NCI-H460 (cell line): ENCODE measurements around the gene PNMA6E. TPM values are rescaled to one million over a fixed set of nuclear protein-coding genes. Genes with fewer than 3 reads are reported as not detected.

Source experiments
- DNase-seq: peaks from one replicate; pipeline ENCODE4 v3.0.0-alpha.2; 2016; ENCODE audit warnings: low read depth; ENCODE audit errors: extremely low read depth
- total RNA-seq: library from RNA; depleted of rRNA; stranded (reverse); fragments of >200 nt; shearing (Covaris generic); gene quantifications from 2 replicates; pipeline ENCODE4 v1.2.3, GENCODE V29; 2014

PNMA6E gene
- total RNA-seq, 1 experiment from 2014 or later, result not detected

DNA sequence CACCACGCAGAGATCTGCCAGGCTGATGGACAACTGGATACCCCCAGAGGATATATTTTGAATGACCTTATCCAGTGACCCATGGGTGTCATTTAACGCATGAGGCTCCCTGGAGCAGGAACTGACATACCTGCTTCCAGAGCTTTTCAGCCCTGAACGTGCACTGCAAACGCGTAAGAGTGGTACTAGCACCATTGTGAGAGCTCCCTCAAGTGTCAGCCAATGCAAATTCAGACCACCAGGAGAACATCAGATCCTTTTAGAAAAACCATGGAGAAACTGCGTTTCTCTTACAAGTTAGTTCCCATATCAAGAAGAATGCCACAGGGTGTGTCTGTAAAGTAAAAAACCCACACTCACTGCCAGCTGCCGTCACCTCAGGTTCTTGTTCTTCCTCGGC is 37.4 kb upstream of the PNMA6E start:
- DNase-seq, result no peak

DNA sequence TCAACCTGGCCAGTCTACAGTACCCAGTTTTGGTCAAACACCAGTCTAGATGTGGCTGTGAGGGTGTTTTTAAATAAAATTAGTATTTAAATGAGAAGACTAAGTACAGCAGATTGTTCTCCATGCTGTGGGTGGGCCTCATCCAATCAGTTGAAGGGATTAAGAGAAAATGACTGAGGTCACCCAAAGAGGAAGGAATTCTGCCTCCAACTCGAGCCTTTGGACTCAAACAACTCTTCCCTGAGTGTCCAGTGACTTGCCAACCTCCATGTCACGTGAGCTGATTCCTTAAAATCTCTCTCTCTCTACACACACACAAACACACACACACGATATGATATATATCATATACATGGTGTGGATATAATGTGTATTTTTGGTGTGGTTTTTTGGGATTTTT is 34.7 kb upstream of the PNMA6E start:
- DNase-seq, result no peak

DNA sequence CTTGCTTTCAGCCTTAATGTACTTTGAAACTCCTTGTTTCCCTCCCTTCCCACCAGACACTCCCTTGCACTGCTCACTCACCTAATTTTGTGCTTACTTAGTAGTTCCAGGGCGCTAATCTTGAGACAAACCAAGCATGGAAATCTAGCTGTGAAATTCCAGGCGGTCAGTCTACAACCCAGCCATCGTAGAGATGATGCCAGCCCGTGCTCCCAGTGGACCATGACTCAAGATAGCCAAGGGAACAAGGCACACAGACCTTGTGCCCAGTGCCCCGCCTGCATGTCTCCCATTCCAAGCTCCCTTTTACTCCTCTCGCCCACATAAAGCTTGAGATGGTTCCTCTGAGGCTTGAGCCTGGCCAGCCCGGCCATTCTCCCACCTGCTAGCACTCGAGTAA is 33.7 kb upstream of the PNMA6E start:
- DNase-seq, result no peak

DNA sequence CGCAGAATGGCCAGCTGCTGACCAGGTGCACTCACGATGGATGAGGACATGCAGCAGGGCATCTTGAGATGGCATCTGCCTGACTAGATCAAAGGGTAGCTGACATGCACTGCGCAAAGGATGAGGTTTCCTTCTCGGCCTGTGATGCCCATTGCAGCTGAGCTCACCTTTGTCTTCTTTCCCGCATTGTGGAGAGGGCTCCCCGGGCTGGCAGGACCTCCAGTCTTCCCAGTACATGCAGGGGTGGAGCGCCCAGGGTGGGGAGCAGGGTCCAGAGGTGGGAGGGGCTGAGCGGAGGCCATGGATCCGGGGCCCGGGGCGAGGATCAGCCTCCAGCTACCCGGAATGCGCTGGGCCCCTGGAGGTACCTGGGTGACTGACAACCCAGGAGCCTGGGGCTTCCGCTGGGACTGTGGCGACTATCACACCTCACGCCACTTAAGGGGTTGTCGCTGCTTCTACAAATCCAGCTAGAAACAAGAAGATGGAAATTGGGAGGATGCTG is 32.7 kb upstream of the PNMA6E start:
- DNase-seq, result no peak

DNA sequence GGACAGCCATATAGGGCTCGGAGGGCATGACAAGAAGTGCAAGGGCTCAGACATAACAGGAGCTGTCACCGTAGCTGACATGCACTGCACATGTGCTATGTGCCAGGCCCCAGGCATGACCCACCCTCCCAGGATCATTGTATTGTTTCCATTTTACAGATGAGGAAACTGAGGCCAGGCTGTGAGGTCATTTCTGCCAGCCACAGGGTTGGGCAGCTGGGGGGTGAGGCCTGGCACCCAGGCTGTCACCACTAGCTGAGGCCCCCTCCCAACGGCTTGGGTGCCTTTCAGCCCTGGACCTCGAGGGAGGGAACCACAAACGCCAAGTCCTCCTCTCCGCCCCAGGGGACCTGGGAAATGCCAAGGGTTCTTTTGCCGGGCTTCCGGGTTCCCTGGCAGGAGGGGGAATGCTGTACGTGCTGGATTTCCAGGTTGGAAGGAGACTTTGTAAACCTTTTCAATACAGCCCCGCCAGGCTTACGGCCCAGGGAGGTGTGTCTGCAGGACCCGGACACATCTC is 32.1 kb upstream of the PNMA6E start:
- no peak for DNase-seq

DNA sequence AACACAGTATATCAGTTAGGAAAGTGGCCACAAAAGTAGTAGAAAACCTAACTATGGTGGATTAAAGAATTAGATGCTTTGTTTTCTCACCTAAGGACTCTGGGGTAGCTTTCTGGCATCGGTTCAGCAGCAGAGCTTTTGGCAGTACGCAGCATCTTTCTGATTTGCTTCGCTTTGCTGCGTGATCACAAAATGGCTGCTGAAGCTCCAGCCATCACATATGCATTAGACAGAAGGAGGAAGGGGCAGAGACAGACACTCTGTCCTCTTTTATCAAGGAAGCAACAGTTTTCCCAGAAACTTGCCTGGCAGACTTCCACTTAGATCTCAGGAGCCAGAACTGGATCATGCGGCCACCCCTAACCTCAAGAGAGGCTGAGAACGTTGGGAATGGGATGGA is 29.6 kb upstream of the PNMA6E start:
- no peak for DNase-seq

DNA sequence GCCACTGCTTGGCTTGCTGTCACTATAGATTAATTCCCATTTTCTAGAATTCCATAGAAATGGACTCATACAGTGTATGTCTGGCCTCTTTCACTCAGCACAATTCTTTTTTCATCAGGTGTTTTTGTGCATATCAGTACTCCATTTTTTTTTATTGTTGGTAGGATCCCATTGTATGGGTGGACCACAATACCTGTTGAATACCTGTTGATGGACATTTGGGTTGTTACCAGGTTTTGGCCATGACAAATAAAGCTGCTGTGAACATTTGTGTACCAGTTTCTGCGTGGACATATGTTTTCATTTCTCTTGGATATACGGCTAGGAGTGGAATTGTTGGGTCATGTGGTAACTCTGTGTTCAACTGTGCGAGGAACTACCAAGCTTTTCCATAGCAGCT is 25.1 kb upstream of the PNMA6E start:
- DNase-seq, result no peak

DNA sequence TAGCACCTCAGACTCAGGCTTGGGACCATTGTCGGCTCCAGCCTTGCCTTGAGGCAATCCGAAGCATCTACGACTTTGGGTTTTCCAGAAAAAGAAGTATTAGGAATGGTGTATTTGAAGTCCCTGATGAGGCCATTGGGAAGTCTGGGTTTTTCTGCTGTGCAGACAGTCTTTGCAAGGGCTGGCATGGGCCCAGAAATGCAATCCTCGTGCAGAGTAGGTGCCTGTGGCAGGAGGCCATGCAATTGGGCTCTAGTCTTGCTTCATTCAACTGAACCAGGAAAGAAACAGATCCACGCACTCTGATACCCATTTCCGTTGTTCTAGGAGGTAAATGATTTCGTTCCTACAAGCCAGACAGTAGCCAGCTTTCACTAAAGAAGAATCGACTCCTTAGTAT is 22.5 kb upstream of the PNMA6E start:
- DNase-seq, result no peak

DNA sequence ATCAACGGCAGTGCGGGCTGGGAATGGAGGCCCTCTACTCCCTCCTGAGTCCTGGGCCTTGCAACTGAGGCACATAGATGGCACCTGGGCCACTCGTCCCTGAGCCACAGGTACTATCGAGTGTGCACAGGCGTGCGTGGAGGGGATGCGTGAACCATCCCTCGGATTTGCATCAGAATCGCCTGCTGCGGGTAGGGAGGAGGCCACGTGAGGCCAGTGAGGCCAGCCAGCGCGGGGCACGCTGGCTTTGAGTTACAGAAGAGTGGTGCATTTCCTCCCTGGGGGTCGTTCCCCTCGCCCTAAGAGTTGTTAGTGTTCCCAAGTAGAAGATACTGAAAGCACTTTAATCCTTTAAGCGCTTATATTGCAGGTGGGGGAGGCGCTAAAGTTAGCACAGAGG is 20.7 kb upstream of the PNMA6E start:
- DNase-seq, result no peak

DNA sequence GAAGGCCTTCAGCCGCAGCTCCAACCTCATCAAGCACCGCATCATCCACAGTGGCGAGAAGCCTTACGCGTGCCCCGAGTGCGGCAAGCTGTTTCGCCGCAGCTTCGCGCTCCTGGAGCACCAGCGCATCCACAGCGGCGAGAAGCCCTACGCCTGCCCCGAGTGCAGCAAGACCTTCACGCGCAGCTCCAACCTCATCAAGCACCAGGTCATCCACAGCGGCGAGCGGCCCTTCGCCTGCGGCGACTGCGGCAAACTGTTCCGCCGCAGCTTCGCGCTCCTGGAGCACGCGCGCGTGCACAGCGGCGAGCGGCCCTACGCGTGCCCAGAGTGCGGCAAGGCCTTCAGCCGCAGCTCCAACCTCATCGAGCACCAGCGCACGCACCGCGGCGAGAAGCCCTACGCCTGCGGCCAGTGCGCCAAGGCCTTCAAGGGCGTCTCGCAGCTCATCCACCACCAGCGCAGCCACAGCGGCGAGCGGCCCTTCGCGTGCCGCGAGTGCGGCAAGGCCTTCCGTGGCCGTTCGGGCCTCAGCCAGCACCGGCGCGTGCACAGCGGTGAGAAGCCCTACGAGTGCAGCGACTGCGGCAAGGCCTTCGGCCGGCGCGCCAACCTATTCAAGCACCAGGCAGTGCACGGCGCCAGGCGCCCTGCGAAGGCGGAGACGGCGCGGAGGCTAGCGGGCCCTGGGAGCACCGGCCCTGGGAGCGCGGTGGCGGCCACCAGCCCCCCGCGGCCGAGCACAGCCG is 19.9 kb upstream of the PNMA6E start:
- no peak for DNase-seq

DNA sequence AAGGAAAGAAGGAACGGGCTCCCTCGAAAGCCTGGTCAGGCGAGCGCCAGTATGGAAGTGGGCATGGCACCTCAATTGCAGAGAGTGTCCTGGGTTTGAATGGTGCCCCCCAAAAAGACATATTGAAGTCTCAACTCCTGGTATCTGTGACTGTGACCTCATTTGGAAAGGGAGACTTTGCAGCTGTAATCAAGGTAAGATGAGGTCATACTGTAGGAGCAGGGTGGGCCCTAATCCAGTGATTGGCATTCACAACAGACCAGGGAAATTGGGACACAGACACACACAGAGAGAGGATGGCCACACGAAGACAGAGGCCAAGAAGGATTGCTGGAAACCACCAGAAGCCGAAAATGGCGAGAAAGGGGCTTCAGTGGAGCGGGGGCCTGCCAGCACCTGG is 16.5 kb upstream of the PNMA6E start:
- DNase-seq, result no peak

DNA sequence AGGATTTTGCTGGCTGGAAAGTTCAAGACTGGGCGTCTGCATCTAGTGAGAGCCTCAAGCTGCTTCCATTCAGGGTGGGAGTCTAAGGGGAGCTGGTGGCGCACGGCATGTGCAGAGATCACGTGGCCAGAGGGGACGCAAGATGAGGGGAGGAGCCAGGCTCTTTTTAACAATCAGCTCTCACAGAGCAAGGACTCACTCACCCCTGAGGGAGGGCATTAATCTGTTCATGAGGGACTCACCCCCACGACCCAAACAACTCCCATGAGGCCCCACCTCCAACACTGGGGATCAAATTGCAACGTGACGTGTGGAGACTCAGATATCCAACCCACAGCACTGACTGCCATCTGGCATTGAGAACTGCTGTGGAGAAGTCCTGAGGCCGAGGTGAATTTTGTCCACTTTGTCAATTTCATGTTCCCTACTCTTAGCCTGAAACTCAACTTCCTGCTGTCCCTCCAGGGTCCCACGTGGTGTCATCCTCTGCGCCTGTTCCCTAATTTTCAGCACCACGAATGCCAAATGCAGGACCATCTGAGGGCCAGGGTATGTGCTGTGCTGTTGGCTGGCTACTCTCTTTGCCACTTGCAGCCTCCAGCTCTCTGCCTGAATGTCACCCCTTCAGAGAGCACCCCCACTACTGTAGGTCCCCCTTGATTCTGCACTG is 15.8 kb upstream of the PNMA6E start:
- DNase-seq, result no peak

DNA sequence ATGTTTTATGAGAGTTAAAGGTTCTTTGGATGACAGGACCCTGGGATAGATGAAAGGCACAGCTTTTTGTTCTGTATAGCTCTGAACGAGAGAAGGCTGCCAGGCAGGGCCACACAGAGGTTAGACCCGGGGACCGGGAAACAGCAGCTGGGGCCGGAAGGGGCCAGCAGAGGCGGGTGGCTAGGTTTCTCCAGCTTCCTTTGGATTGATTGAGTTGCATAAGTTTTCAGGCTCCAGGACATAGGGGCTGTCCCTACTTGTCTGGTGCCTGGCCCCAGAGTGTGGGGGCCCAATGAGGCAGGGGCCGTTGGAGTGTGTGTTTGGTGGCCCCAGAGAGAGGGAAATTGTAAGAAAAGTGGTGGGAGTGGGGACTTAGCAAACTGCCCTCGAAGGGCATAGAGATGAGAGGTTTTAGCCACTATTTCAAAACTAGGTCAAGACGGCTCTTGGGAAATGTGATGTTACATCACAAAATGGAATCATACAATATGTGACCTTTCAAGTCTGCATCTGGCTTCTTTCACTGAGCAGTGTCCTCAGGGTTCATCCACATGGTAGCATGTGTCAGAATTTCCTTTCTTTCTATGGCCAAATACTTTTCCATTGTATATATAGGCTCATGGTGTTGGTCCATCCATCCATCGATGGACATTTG is 13.8 kb upstream of the PNMA6E start:
- DNase-seq, result no peak

DNA sequence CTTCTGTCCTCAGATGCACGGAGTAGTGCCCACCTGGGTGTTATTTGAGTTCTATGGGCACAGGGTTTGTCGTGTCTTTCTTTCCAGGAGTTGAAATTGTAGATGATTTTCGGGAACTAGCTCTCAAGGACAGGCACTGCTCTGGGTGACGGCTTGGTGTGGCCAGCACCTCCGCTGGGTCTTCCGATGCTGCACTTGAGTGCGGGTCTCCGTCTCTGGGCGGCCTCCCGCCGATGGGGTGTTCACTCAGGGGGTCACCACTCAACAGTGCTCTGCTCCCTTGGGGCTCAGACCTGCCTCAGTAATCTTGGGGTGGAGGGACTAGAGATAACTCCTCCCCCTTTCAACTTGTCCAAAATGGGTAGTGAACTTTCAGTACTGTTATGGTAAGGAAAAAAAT is 12.6 kb upstream of the PNMA6E start:
- DNase-seq, result no peak

DNA sequence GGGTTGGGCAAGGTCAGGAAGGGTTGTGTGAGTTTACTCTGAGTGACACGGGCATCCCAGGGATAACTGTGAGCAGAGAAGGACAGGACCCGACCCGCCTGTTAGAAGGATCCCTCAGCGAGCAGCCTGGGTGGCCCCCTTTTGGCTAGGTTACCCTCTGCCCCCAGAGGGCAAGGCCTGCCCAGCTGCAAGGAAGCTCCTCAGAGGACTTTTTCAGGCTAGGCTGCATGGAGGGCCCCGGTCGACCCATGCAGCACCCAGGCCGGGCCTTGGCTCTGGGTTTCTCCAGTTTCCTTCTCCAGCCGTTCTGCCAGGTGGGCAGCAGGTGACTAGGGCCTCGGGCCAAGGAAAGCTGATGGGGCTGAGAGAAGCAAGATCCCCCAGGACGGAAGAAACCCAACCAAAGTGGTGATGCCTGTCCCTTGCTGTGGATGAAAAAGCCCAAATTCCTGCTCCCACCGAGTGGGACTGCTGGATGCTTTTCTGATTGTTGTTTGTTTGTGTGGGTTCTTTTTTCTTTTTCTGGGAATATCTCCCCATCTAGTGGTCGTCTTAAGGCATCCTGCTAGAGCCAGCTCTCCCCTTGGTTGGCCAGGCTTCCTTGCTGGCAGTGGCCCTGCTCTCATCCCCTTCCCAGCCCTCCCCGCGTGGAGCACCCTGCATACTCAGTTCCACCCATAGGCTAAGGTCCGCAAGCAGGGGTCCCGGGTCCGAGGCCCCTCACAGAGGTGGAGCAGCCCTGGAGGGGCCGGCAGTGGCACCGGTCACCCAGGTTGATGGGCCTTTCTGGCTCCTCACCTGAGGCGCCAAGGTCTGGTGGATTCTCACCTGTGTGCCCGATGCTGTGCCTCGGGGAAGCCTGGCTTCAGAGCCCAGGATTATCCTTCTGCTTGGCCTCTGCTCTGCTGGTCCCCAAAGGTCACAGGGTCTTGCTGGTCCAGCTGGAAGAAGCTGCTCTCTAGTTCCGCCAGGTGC is 11.9 kb upstream of the PNMA6E start:
- no peak for DNase-seq

DNA sequence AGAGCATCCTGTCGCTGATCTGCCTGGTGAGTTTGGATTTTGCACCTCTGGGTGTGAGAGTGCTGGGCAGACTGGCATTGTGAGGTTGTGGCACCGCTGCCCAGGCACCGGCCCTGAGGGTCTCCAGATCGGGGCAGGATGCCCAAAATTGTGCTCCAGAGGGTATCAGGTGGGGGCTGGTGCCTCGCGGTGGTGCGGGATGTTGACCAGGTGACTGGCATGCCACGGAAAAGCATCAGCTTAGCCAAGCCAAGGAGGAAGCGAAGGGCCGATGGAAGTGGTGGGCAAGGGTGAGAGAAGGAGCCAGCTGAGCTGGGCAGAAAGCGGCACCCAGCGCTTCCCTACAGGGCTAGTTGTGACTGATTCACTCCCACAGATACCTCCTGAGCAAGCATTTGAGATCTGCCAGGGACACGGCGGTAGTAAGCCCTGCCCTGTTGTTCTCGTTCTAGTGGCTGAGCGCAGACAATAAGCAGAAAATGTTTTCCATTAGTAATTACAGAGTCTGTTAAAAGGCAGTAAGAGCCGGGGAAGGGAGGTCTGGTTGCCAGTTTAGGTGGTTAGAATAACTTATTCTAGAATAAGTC is 10.9 kb upstream of the PNMA6E start:
- DNase-seq, result no peak

DNA sequence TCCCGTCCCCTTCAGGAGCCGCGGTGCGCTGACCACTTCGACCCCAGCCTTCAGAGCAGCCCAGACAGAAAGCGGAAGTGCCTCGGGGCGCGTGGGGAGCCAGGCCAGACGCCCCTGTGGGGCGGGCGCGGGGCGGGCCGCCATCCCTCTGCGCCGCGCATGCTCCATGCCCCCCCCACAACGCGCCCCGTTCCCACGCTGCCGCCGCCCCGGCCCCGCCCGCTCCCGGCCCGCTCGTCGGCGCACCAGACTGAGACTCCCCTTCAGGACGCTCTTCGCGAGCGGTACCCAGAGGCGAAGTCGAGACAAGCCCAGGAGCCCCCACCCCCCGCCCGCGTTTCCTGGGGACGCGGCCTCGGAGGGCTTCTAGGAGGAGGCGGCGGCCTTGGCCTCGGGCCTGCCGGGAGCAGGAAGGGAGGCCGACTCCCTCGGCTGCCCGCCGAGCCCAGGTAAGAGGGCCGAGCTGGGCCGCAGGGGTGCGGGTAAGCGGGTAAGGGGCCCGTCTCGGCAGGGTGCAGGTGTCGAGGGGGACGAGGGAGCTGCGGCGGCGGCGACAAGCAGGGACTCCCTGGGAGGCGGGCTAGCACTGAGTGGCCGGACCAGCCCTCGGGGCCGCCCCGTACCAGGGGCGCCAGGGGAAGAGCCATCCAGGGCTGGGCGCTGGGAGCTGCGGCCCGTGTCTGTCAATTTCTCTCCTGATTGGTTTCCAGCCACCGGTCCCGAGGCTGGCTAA is 10.3 kb upstream of the PNMA6E start, which contains the start of gene ZFP92:
Gene ZFP92, plus strand, starts transcription at position 218 of the 733 bp plus-strand sequence. CDS start 6,851 bp downstream, outside the sequence.
- DNase-seq, result no peak

DNA sequence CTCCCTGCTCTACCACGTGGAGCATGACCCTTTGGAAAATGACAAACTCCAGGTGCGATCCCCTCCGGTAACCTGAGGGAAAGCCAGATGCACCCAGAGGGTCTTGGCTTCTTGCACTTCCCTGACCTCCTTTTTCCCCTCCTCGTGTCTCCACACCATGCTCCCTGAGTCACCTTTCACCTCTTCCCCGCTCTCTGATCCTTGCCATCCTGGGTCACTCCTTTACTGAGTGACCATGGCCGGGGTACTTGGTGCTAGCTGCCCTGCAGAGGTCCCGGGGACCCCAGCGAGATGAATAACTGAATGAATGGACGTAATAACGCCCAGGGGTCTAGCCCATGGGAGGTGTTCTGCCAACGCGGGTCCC is 9.7 kb upstream of the PNMA6E start:
- DNase-seq, result no peak

DNA sequence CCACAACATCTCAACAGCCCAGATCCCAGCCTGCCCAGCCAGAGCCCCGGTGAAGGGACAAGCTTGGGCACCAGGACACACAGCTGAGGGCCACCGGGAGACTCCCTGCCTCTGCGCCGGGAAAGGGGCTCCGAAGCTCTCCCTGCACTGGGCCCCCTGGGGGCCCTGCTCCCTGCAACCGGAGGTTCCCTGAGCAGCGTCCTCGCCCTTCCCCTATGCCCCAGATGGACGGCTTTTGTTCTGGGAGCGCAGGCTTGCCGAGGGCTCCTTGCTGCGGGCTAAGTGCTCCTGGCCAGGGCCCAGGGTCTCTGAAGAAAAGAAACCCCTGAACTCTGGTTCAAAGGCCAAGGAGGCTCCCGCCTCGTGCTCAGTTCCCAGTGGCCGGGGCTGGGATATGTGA is 9.2 kb upstream of the PNMA6E start:
- no peak for DNase-seq
